Mucosa of descending colon (tissue), 3 donors: ENCODE data around the gene PHF12. TPM values are rescaled to one million over a fixed set of nuclear protein-coding genes. Genes with fewer than 3 reads are reported as not detected.

ENCODE experiments used
- ATAC-seq: fragments of 200-7000 bp; cut with Tn5 transposase; one replicate; pipeline ENCODE4 v1.9.1; 2020; ENCODE audit warnings: mild to moderate bottlenecking, moderate library complexity
- DNase-seq, 3 donors: peaks; one replicate each; pipeline ENCODE4 v3.0.0-alpha.2; 2020
- H3K36me3 ChIP-seq: fragments of 200-600 bp; one replicate; pipeline ENCODE4 v1.8.0; 2021; ENCODE audit warnings: low read depth, mild to moderate bottlenecking
- H3K4me1 ChIP-seq: fragments of 200-600 bp; one replicate; pipeline ENCODE4 v1.8.0; 2021; ENCODE audit warnings: low read depth, mild to moderate bottlenecking
- H3K4me3 ChIP-seq: fragments of 200-600 bp; one replicate; pipeline ENCODE4 v1.8.0; 2021; ENCODE audit warnings: mild to moderate bottlenecking
- H3K9me3 ChIP-seq: fragments of 200-600 bp; one replicate; pipeline ENCODE4 v1.8.0; 2021; ENCODE audit warnings: mild to moderate bottlenecking
- intact Hi-C, 2 donors: fragments of 100-400 bp; cut with DNase I in 1 of 2; cut with micrococcal nuclease in 1 of 2; formaldehyde crosslinking; loops; one replicate each; pipeline versions ENCODE4 v1.11.0 to v1.11.1; 2022; cut with DNase I, micrococcal nuclease
- total RNA-seq, 3 donors: library from RNA; stranded (reverse); fragmentation: NEBNext Ultra II Directional in 2 of 3; extraction: Animal tissue kit (Norgen Biotek cat#: 25700) in 2 of 3; gene quantifications; one replicate each; pipeline versions ENCODE4 v1.2.1 to v1.2.4, GENCODE V29; 2021 to 2023
- TF ChIP-seq, protein P1 (sequence below): fragments of 200-600 bp; IDR thresholded peaks from one replicate; pipeline ENCODE4 v1.8.0; 2022; ENCODE audit warnings: antibody characterized with exemption, mild to moderate bottlenecking
- donor health status: DM: no; HTN: no; CAD: no; lungs with moderate emphysema.
- donor health status: DM: no; HTN: no; CAD: no.
- donor health status: DM: no; HTN: yes; CAD: no.

The PHF12 gene
- total RNA-seq, 3 donors from 2014 or later, result 35.9 to 59.7 (median 39.2) TPM

DNA sequence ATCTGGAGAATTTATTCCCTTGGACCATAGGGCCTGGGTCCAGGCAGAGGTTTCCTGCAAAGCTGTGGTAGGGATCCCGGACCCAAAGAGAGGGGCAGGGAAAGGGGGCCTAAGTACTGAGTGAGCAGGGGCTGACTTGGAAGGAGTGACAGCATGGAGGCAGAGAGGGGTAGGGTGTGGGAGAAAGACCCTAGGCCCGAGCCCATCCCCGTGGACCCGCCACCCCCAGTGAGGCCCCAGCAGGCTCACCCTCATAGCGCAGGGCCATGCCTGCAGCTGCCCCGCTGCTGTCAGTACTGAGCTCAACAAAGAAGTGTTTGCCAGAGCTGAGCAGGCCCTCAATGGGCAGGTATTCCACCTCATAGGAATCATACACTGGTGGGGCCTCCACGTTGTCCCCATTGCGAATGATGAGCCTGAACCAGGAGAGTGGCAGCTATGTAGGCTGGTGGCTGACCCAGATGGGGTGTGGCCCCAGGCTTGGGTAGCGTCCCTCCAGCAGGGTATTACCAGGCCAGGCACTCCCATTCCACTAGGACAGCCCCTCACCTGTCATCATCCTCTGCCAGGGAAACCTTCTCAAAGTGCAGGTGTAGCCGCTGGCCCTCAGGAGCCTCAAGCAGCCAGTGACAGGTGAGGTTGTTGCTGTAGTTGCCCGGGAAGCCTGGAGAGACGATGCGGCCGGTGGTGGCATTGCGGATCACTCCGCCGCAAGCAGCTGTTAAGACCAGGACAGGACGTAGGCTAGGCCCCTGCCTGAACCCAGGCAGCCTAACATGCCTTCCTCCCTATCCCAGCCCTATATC, 9.1 kb upstream of the PHF12 start:
- intact Hi-C loops, result no loop called here
- ATAC-seq, result no peak
- H3K4me1 ChIP-seq, result no peaks in the 10 kb centered on the region
- no peak overlapping the region for H3K4me3 ChIP-seq
- H3K9me3 ChIP-seq, result no peaks in the 10 kb centered on the region
- TF ChIP-seq, protein P1, sequence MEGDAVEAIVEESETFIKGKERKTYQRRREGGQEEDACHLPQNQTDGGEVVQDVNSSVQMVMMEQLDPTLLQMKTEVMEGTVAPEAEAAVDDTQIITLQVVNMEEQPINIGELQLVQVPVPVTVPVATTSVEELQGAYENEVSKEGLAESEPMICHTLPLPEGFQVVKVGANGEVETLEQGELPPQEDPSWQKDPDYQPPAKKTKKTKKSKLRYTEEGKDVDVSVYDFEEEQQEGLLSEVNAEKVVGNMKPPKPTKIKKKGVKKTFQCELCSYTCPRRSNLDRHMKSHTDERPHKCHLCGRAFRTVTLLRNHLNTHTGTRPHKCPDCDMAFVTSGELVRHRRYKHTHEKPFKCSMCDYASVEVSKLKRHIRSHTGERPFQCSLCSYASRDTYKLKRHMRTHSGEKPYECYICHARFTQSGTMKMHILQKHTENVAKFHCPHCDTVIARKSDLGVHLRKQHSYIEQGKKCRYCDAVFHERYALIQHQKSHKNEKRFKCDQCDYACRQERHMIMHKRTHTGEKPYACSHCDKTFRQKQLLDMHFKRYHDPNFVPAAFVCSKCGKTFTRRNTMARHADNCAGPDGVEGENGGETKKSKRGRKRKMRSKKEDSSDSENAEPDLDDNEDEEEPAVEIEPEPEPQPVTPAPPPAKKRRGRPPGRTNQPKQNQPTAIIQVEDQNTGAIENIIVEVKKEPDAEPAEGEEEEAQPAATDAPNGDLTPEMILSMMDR, result no peak
- H3K36me3 ChIP-seq, result no peaks in the 10 kb centered on the region
- no peak for DNase-seq

- Histone ChIP-seq H3K4me1 (no peaks in the 10 kb centered on the region), H3K36me3 (no peaks in the 10 kb centered on the region), H3K9me3 (no peaks in the 10 kb centered on the region), H3K4me3 (no peak overlapping the region)
- intact Hi-C loops, result no loop called here
- DNase-seq (no peak), ATAC-seq (no peak)
- TF ChIP-seq, protein P1, result no peak
Observed at GRCh38 chr17:28959471-28959871, 8.2 kb upstream of the PHF12 start.

GRCh38 chr17:28958820-28959455, 7.6 kb upstream of the PHF12 start:
- intact Hi-C loops, result no loop called here
- no peaks in the 10 kb centered on the region for H3K9me3 ChIP-seq
- ATAC-seq (no peak), DNase-seq (no peak)
- H3K4me1 ChIP-seq, result no peaks in the 10 kb centered on the region
- TF ChIP-seq, protein P1, result no peak
- no peaks in the 10 kb centered on the region for H3K36me3 ChIP-seq
- no peak overlapping the region for H3K4me3 ChIP-seq

GRCh38 chr17:28957992-28958355, 6.7 kb upstream of the PHF12 start:
- intact Hi-C loops, result no loop called here
- no peaks in the 10 kb centered on the region for H3K36me3 ChIP-seq
- no peak overlapping the region for H3K4me3 ChIP-seq
- H3K4me1 ChIP-seq, result peaks cover under 1% of the 10 kb centered on the region
- H3K9me3 ChIP-seq, result no peaks in the 10 kb centered on the region
- ATAC-seq, result no peak
- no peak for DNase-seq
- TF ChIP-seq, protein P1, result no peak

DNA sequence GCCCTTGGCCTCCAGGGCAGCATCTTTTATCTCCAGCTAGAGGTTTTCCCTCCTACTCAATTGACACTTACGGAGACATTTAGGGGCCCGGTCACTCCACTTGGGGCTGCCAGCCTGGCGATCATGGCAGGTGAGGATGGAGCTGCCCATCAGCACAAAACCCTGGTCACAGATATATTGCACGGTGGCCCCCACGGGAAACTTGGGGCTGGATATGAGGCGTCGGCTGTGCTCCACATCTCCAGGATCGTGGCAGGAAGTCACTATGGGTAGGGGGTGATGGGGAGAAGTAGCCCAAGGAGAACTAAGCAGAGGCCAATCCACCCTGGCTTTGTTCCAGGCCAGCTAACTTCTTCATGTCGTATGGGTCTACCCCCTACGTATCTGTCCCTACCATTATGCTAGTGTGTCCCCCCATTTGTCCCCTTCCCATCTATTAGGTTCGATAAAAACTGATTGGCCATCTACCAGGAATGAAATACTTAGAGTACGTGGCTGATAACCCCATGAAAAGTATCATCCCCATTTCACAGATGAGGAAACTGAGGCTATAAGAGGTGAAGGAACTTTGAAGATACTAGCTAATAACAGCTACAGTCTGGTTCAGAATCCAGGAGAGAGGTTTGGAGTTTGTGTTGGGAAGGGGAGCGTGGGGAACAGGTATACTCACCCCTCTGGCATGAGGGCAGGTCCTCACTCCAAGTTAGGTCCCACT, 6.1 kb upstream of the PHF12 start:
- ATAC-seq (no peak), DNase-seq (no peak)
- intact Hi-C loops, result no loop called here
- no peak overlapping the region for H3K4me3 ChIP-seq
- no peaks in the 10 kb centered on the region for H3K9me3 ChIP-seq
- H3K36me3 ChIP-seq, result no peaks in the 10 kb centered on the region
- TF ChIP-seq, protein P1, result no peak
- peaks cover 4% of the 10 kb centered on the region for H3K4me1 ChIP-seq
